Transverse colon (tissue), 4 donors: ENCODE results near the gene SPG7.

ENCODE experiments used
- POLR2A ChIP-seq: fragments of 450-650 bp; IDR thresholded peaks from one replicate; pipeline ENCODE4 v1.6.1; 2016; ENCODE audit warnings: antibody characterized with exemption, mild to moderate bottlenecking, moderate library complexity
- POLR2AphosphoS5 ChIP-seq, 3 donors: sonication (generic); formaldehyde crosslinking; IDR thresholded peaks; one replicate each; pipeline ENCODE4 v1.6.1; 2016; ENCODE audit warnings: antibody characterized with exemption in 3 of 3
- TF ChIP-seq, protein P1 (sequence below), 5 experiments: fragments of 200-600 bp in 3 of 5; fragments of 450-650 bp in 2 of 5; sonication (generic) in 3 of 5; IDR thresholded peaks; 1 replicate in 2 of 5; 2 replicates in 3 of 5; pipeline ENCODE4 v1.5.1; 2016 to 2017; ENCODE audit warnings: antibody characterized with exemption in 5 of 5, inconsistent platforms in 3 of 5, mild to moderate bottlenecking in 2 of 5, moderate library complexity in 1 of 5

GRCh38 chr16:89576153-89577054, 68.2 kb downstream of the SPG7 start:
- TF ChIP-seq, protein P1, sequence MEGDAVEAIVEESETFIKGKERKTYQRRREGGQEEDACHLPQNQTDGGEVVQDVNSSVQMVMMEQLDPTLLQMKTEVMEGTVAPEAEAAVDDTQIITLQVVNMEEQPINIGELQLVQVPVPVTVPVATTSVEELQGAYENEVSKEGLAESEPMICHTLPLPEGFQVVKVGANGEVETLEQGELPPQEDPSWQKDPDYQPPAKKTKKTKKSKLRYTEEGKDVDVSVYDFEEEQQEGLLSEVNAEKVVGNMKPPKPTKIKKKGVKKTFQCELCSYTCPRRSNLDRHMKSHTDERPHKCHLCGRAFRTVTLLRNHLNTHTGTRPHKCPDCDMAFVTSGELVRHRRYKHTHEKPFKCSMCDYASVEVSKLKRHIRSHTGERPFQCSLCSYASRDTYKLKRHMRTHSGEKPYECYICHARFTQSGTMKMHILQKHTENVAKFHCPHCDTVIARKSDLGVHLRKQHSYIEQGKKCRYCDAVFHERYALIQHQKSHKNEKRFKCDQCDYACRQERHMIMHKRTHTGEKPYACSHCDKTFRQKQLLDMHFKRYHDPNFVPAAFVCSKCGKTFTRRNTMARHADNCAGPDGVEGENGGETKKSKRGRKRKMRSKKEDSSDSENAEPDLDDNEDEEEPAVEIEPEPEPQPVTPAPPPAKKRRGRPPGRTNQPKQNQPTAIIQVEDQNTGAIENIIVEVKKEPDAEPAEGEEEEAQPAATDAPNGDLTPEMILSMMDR (IDR thresholded peaks at IDR 0.05): no peak
- TF ChIP-seq POLR2A (no peak), POLR2AphosphoS5 (IDR thresholded peaks at IDR 0.05) (no peak)
